DND-41 (cell line): ENCODE data around the gene LETM1.

Source experiments
- EZH2 ChIP-seq: IDR thresholded peaks from 3 replicates; pipeline ENCODE4 v1.6.1; 2012; ENCODE audit warnings: borderline replicate concordance, low read depth, mild to moderate bottlenecking, moderate library complexity, low read length, inconsistent platforms; ENCODE audit not compliant: severe bottlenecking
- TF ChIP-seq, protein P1 (sequence below): IDR thresholded peaks from 2 replicates; pipeline ENCODE4 v1.5.1; 2012; ENCODE audit warnings: borderline replicate concordance, low read length, moderate library complexity, mild to moderate bottlenecking; ENCODE audit not compliant: poor library complexity, severe bottlenecking; ENCODE audit errors: extremely low read depth

DNA sequence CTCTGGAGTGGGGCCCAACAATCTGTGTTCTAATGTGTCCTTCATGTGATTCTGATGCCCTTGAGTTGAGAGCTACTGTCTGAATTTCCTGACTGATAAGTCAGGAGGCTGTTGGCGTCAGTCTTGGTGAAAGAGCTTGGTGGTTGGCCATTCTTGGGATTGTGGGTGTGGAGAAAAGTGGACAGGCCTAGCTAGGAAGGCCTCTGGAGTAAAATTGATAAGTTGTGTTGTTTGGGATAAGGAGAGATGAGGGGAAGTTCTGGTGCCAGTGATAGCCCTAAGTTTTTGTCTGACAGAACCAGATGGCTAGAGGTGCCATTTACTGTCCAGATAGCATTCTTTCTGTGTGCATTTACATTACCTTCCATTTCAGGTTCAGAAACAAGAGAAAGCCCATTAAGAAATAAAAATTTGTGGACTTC is 26.9 kb upstream of the LETM1 start:
- TF ChIP-seq, protein P1, sequence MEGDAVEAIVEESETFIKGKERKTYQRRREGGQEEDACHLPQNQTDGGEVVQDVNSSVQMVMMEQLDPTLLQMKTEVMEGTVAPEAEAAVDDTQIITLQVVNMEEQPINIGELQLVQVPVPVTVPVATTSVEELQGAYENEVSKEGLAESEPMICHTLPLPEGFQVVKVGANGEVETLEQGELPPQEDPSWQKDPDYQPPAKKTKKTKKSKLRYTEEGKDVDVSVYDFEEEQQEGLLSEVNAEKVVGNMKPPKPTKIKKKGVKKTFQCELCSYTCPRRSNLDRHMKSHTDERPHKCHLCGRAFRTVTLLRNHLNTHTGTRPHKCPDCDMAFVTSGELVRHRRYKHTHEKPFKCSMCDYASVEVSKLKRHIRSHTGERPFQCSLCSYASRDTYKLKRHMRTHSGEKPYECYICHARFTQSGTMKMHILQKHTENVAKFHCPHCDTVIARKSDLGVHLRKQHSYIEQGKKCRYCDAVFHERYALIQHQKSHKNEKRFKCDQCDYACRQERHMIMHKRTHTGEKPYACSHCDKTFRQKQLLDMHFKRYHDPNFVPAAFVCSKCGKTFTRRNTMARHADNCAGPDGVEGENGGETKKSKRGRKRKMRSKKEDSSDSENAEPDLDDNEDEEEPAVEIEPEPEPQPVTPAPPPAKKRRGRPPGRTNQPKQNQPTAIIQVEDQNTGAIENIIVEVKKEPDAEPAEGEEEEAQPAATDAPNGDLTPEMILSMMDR = no peak
- TF ChIP-seq EZH2 = no peak
